AG09319 (cell line): ENCODE measurements around the gene DDI1.

ENCODE experiments used
- DNase-seq: peaks from one replicate; pipeline ENCODE4 v3.0.0-alpha.2; 2010; ENCODE audit warnings: low read depth; ENCODE audit errors: extremely low read depth
- CTCF ChIP-seq: IDR thresholded peaks from 2 replicates; pipeline ENCODE4 v1.5.1; 2011; ENCODE audit warnings: low read depth, mild to moderate bottlenecking, inconsistent platforms, low read length, moderate library complexity

Gene DDI1

GRCh38 chr11:104064034-104064630, 27.7 kb downstream of the DDI1 start:
- DNase-seq = no peak
- no peak for TF ChIP-seq CTCF

GRCh38 chr11:104067534-104067933, 31.1 kb downstream of the DDI1 start:
- TF ChIP-seq CTCF = no peak
- no peak for DNase-seq

GRCh38 chr11:104073950-104074705, 37.7 kb downstream of the DDI1 start:
- no peak for TF ChIP-seq CTCF
- no peak for DNase-seq

GRCh38 chr11:104075091-104075490, 38.7 kb downstream of the DDI1 start:
- TF ChIP-seq CTCF = no peak
- DNase-seq = no peak

GRCh38 chr11:104075706-104076105, 39.3 kb downstream of the DDI1 start:
- no peak for TF ChIP-seq CTCF

GRCh38 chr11:104076455-104076854, 40.0 kb downstream of the DDI1 start:
- DNase-seq = no peak
- TF ChIP-seq CTCF = no peak

More at GRCh38 chr11:104075706-104076105, 39.3 kb downstream of the DDI1 start:
- no peak for DNase-seq

- TF ChIP-seq CTCF = no peak
- no peak for DNase-seq
Measured at GRCh38 chr11:104078245-104078644, 41.8 kb downstream of the DDI1 start.
